GM18861 (cell line): ENCODE measurements around the gene RAD18.

Experiments used
- ATAC-seq: cut with Tn5 transposase; IDR thresholded peaks from one replicate; pipeline ENCODE4 v1.9.1; 2021; ENCODE audit not compliant: unreplicated experiment

The RAD18 gene

GRCh38 chr3:8903191-8903590 is 60.1 kb downstream of the RAD18 start:
- no peak for ATAC-seq

DNA sequence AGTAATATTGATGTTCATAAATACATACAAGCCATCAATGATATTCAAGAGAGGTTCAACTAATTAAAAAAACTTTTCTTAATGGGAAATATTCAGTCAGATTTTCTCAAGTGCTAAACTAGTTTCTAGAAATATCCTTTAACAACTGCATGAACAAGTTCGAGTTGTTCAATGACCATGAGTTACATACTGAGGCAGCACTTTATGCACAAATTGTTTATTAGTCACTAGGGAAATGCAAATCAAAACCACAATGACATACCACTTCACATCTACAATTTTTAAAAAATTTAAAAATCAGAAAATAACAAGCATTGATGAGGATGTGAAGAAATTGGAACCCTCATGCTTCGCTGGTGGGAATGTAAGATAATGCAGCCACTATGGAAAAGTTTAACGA is 62.4 kb downstream of the RAD18 start:
- ATAC-seq, result no peak

DNA sequence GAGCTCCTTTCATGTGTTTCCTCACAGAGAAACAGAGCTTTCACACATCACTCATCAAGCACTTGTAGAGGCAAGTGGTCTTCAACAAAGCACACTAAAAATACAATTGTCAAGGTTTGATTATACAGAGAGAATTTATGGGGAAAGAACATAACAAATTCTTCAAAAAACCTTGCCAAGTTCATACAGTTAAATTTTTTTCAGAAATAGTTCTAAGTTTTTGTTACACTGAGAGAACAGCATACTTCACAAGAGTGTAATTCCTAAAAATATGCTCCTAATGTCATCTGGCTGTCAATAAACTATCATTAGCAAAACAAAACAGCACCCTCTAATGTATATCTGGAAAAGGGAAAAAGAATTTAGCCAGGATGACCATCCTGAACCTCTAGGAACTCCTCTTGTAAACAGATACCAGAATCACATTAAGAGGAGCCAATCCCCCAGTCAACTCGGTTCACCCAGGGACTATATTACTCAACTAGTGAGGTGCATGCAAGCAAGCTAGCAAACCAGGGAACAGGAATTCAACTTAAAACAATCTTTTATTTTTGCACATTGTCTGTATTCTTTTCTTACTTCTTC is 63.3 kb downstream of the RAD18 start:
- no peak for ATAC-seq

DNA sequence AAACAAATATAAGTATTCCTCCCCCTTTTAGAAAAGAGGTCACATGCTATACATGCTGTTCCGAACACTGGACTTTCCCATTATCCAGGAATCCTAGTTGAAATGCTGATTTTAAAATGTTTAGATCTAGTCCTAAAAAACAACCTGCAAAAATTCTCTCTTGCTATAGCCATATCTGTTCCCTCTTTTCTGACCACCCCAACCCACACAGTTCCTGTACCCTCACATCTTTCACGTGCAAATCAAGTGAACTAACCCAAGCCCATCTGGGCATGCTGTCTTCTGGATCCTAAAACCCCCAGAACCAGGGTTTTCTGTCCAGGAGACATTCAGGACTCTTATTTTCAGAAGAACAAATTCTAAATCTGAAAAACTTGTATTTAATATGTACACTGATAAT is 67.4 kb downstream of the RAD18 start:
- no peak for ATAC-seq

- no peak for ATAC-seq
These were observed 70.3 kb downstream of the RAD18 start for GRCh38 chr3:8893001-8893400.

DNA sequence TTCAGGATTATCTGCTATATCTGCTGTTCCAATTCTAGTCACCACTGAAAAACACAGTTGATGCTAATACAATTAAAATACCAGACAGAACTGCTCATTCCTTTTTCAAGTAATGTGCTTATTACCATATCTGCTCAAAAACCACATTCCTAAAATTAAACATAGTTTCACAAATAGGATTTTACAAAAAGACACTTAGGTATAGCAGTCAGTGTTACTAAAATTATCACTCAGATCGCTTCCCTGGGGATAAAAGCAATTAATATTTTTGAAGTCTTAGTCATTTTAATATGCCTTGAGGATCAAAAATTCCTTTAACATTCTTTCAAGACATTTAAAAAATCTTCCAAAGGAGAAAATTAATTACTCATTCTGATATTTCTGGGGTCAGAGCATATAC is 71.5 kb downstream of the RAD18 start:
- ATAC-seq, result no peak

- ATAC-seq, result no peak
These were observed 72.0 kb downstream of the RAD18 start for GRCh38 chr3:8891303-8891702.

DNA sequence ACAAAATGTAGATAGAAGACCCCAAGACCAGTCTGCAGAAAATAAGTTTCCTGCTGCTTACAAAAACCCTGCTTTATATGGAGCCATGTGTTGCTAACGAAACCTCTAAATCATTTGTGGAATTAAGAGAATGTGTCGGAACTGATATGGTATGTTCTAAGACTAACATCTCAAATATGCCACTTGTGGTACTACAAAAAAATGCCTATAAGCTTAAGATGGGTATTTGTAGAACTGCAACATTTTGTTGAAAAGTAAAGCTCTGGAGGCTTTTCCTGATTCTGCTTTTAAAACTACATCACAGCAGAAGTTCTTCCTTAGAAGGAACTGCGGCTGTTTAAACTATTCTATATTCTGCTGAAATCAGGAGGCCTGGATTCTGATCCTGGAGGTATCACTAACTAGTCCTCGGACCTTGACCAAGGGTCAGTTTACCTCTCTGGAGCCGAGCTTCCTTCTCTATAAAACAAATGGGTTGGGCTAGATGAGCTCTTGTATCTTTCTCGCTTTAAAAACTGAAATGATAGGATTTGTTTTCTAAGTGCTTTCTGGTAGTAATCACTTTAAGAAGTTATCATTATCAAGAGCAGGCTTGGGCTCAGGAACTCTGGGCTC is 74.9 kb downstream of the RAD18 start:
- no peak for ATAC-seq

- no peak for ATAC-seq
These were observed 75.6 kb downstream of the RAD18 start for GRCh38 chr3:8887435-8888300.

- ATAC-seq, result no peak
These were observed 76.7 kb downstream of the RAD18 start for GRCh38 chr3:8886546-8886945.

- ATAC-seq, result no peak
These were observed 77.5 kb downstream of the RAD18 start for GRCh38 chr3:8885536-8886316.

DNA sequence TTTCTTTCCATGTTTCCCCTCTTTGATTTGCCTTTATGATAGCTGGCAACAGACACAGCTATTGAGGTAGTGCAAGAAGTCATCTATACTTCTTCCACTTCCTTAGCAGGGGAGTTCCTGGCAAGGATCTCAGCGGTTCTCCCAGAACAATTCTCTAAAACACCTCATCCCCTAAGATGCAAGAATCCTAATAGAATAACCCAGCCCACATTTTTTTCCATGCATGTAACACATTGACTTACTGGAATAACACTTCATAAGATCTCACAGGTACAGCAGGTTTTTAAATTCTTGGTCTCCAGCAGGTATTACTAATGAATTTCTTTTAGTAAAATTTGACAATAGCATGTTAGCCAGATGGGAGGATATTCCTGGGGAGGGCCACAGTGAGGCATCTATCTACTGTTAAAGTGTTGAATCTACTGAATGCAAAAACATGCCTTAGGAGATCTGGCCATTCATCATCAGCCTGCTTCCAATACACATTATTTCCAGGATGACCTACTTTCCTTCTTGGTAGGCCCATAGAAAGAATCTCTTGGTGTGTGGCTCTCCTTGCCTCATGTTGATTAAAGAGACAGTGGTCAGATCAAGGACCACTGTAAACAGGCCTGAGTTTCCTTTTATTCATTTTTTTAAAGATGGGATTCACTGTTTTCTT is 78.5 kb downstream of the RAD18 start:
- ATAC-seq, result no peak

- no peak for ATAC-seq
These were observed 80.6 kb downstream of the RAD18 start for GRCh38 chr3:8882642-8883041.

DNA sequence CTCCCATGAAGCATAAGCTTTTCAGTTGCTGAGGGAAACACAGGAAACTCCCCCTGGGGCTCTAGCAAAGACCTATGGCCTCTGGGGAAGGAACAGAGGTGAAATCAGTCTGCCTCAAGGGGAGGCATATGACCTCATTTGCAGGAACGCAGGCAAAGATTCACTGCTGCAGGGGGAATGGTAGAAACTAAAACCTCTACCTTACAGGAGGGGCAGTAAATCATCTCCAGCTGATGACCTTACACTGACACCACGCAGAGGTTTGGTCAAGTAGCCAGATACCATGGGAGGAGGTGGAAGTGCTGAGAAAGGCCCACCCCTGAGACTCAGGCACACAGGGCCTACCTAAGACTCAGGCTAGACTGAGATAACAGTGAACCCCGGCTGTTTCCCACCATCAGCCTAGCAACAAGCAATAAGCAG is 81.1 kb downstream of the RAD18 start:
- ATAC-seq, result peak; percentile 54

DNA sequence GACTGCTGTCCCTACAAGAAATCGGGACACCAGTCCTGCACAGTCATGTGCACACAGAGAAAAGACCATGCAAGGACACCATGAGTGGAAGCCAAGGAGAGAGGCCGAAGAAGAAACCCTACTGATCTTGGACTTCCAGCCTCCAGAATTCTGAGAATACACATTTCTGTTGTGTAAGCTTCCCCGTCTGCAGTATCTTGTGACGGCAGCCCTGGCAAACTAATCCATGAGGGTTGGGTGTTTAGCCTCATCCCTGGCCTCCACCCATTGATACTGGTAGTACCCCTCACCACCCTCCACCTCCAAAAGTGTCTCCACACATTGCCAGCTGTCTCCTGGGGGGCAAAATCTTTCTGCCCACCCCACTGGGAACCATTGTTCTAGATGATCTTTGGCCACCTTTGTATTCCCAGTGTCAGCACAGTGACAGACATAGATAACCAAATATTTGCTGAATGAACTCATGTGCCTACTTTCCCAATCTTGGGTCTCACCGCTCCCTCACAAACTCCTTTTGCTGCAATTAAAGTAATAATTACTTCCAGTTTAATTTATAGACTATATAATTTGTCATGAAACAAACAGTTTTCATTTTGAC is 83.8 kb downstream of the RAD18 start:
- ATAC-seq, result no peak

GRCh38 chr3:8875836-8876235 is 87.4 kb downstream of the RAD18 start:
- ATAC-seq, result no peak

DNA sequence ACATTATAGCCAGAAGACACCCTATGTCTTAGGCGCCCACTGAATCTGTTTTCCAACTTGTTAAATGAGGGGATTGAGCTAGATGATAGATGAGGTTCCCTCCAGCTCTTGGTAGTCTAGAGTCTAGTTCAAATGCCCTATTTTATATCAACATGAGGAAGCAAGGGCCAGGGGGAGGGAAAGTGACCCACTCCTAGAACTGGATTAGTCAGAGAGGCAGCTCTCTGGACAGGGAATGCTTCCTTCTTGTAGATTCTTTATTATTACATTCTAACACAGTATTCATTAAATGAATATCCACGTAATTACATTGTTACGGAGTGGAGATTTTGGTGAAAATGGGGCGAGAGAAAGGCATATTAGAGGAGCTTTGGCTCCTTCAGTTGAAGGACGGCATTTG is 89.5 kb downstream of the RAD18 start:
- no peak for ATAC-seq

DNA sequence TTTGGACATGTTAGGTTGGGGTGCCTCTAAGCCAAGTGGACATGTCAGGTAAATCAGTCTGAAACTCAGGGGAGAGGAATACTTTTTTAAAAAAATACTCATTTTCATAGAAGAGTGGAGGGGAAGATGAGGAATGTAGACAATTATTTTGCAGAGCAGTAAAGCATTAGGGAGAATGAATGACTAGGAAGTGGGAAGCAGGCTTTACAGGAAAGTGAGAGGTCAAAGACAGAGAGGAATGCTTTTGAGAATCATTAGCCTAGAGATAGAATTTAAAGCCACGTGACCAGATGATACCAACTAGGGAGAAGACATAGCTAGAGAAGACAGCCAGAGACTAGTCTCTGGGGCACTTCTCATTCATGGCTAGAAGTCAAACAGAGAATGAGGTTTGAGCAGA is 91.0 kb downstream of the RAD18 start:
- no peak for ATAC-seq

DNA sequence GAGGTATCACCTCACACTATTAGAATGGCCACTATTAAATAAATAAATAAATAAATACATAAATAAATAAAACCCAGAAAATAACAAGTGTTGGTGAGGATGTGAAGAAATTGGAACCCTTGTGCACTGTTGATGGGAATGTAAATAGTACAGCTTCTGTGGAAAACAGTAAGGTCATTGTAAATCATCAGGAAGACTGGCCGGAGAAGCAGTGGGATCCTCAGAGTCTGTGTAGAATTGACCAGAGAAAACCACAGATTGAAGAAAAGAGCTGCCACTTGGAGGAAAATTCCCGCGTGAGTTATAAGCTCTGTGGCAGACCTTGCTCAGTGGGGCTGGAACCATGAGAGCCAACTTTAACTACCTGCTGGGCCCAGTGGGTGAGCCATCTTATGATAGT is 92.0 kb downstream of the RAD18 start:
- no peak for ATAC-seq

GRCh38 chr3:8870134-8870533 is 93.1 kb downstream of the RAD18 start:
- no peak for ATAC-seq

DNA sequence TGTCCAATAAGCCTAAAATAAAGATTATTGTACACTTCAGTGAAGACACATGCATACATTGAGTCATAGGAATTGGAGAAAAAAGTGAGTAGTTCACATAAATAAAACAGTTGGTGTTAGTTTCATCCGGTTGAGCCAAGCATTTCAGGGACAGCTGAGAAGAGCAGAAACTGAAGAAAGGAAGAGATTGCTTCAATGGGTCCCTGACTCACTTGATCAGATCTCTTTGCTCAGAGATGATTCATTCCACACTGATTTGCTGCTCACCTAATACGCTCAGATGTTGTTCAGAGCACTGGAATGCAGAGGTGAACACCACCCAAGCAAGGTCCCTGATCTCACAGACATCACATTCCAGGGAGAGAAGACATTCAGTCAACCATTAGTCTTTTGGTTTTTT is 93.7 kb downstream of the RAD18 start:
- no peak for ATAC-seq
